ENCODE measurements around the gene VRTN. TPM values are rescaled to one million over a fixed set of nuclear protein-coding genes. Genes with fewer than 3 reads are reported as not detected.
A peak's percentile ranks its signal among the peaks of the same experiment; 100 is the strongest.

Gene VRTN
- total and polyA plus RNA-seq, 9 of the 15 experiments (the other 6 are each of a cell fraction or from before 2014, with no cell fraction given): 0.05 to 0.09 (median 0.06) TPM; not detected in 6

DNA sequence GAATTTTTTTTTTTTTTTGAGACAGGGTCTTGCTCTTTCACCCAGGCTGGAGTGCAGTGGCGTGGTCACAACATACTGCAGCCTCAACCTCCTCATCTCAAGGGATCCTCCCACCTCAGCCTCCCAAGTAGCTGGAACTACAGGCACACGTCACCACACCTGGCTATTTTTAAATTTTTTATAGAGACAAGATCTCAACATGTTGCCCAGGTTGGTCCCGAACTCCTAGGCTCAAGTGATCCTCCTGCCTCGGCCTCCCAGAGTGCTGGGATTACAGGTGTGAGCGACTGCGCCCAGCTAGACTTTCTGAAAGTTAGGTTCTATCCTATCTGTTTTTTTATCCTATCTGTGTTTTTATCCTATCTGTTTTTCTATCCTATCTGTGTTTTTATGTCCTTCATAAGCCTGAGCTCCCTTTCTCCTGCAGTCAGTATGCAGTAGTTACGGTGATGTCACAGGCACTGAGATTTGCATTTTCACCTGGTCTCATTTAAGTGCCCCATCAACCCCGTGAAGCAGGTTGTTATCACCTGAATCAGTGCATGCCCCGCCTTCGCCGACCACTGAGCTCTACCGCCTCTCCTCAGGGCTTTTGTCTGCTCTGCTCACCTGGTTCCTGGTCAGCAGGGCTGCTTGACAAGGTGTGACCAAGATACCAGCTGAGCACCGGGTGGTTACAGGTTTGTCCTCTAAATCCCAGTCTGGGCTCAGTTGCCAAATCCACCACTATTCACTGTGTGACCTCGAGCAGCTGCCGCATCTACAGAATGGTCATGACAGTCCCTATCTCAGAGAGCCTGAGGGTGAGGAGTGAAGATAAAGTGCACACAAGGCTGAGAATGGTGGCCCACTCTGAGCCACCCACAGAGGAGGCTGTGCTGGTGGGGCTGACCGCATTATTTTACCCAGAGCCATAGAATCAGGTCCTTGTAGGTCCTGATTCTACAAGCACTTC lies 44.6 kb downstream of the VRTN start:
- TF ChIP-seq PTBP1 (IDR thresholded peaks at IDR 0.05; ENCODE audit: low read depth, low read length) (no peak), CBFA2T3 (IDR thresholded peaks at IDR 0.05) (peak; percentile 15; the same call in 1 of the 2 replicates)
- H3K27ac ChIP-seq (ENCODE audit: extremely low read depth, low read depth, low read length): no peak overlapping the region
- no peaks in the 10 kb centered on the region for H3K79me2 ChIP-seq (ENCODE audit: control insufficient read depth, insufficient read depth, low read length)
- no peak overlapping the region for H3K4me3 ChIP-seq
- intact Hi-C loops (cut with micrococcal nuclease) (no loop called here), in situ Hi-C loops (cut with MboI) (no loop called here)
- ATAC-seq (no peak), DNase-seq (ENCODE audit: extremely low read depth in 1 of 4, low spot score in 3 of 4) (peak in 1 of 4 experiments; percentile 2), FAIRE-seq (no peak)
- no TSS peak for BruUV-seq (replicated peaks)
- H3K4me2 ChIP-seq (ENCODE audit: insufficient read depth, low read length): no peak overlapping the region
- 1% methylated on average over 16 of the region's 16 CpGs for WGBS (ENCODE audit: insufficient coverage, low coverage, missing lambda C conversion rate)
- no peak overlapping the region for H3K9ac ChIP-seq (ENCODE audit: insufficient read depth in 1 of 2, low read depth in 2 of 2, low read length in 2 of 2)
- no peaks in the 10 kb centered on the region for H3K9me1 ChIP-seq (ENCODE audit: control insufficient read depth, insufficient read depth, low read length)
- H3K36me3 ChIP-seq (ENCODE audit: control insufficient read depth, insufficient read depth, low read length): no peaks in the 10 kb centered on the region
- H2AFZ ChIP-seq (ENCODE audit: low read depth, low read length): no peak overlapping the region
- ChIA-PET POLR2A (interaction anchor here (0.7 kb wide), 1 partner anchor 23 kb away, joined by 3 read pairs; no protein-coding TSS in a partner anchor), CTCF (ENCODE audit: low intra/inter-chr PET ratio) (no interaction called here)
- peaks cover 0 to 34% of the 10 kb centered on the region in 2 experiments; a peak in 4 of 5 replicates for H3K27me3 ChIP-seq (ENCODE audit: control insufficient read depth in 2 of 2, insufficient read depth in 2 of 2, low read length in 2 of 2)
- H4K20me1 ChIP-seq (replicated peaks; ENCODE audit: control insufficient read depth, insufficient read depth, low read length): no peaks in the 10 kb centered on the region
- no peaks in the 10 kb centered on the region; a peak in 1 of 5 replicates for H3K4me1 ChIP-seq (replicated peaks in 1 of 2; ENCODE audit: control insufficient read depth in 2 of 2, insufficient read depth in 2 of 2, low read length in 2 of 2)
- no peaks in the 10 kb centered on the region for H3K9me3 ChIP-seq (replicated peaks; ENCODE audit: control insufficient read depth, insufficient read depth, low read depth, low read length)

DNA sequence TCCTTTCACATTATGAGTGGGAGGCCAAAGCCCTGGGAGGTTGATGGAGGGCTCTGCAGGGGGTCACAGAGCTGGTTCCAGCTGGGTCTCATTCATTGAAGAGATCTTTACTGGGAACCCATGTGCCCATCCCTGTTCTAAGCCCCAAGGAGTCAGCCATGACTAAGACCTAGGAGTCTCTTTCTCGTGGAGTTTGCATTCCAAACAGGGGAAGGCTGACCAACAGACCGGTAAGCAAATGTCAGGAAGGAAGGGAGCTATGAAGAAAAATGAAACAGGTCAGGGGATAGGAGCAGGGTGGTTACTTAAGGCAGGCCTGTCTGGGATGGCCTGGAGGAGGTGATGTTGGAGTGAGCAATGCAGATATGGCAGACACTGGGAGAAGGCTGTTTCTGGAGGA lies 46.3 kb downstream of the VRTN start:
- H3K4me2 ChIP-seq (ENCODE audit: insufficient read depth, low read length): no peak overlapping the region
- POLR2A ChIA-PET: interaction anchor here (0.6 kb wide), 2 partner anchors 12 to 1512 kb away, joined by 3 to 4 read pairs; no protein-coding TSS in a partner anchor
- TF ChIP-seq SAP30 (IDR thresholded peaks at IDR 0.05; ENCODE audit: borderline replicate concordance, insufficient read depth, low read depth, low read length, poor library complexity, severe bottlenecking) (no peak), NEUROD1 (IDR thresholded peaks at IDR 0.05; ENCODE audit: borderline replicate concordance, low read depth, low read length, partially characterized antibody) (no peak), KDM5B (IDR thresholded peaks at IDR 0.05; ENCODE audit: insufficient replicate concordance, low read depth, low read length) (no peak), RNF2 (IDR thresholded peaks at IDR 0.05) (no peak), ILK (tag; IDR thresholded peaks at IDR 0.05; ENCODE audit: borderline replicate concordance, low read depth) (no peak), ESRRA (IDR thresholded peaks at IDR 0.05; ENCODE audit: borderline replicate concordance, low read depth) (no peak), ATF1 (CRISPR knock-in tag; IDR thresholded peaks at IDR 0.05) (no peak), ATF1 (tag; IDR thresholded peaks at IDR 0.05) (no peak), ZNF75A (CRISPR knock-in tag; IDR thresholded peaks at IDR 0.05) (no peak)
- TF ChIP-seq, protein P1, sequence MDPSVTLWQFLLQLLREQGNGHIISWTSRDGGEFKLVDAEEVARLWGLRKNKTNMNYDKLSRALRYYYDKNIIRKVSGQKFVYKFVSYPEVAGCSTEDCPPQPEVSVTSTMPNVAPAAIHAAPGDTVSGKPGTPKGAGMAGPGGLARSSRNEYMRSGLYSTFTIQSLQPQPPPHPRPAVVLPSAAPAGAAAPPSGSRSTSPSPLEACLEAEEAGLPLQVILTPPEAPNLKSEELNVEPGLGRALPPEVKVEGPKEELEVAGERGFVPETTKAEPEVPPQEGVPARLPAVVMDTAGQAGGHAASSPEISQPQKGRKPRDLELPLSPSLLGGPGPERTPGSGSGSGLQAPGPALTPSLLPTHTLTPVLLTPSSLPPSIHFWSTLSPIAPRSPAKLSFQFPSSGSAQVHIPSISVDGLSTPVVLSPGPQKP (CRISPR knock-in tag; IDR thresholded peaks at IDR 0.05): no peak
- TF ChIP-seq, protein P2, sequence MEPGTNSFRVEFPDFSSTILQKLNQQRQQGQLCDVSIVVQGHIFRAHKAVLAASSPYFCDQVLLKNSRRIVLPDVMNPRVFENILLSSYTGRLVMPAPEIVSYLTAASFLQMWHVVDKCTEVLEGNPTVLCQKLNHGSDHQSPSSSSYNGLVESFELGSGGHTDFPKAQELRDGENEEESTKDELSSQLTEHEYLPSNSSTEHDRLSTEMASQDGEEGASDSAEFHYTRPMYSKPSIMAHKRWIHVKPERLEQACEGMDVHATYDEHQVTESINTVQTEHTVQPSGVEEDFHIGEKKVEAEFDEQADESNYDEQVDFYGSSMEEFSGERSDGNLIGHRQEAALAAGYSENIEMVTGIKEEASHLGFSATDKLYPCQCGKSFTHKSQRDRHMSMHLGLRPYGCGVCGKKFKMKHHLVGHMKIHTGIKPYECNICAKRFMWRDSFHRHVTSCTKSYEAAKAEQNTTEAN (CRISPR knock-in tag; IDR thresholded peaks at IDR 0.05): no peak

More for the DNA sequence above, 46.3 kb downstream of the VRTN start:
- CTCF ChIA-PET (ENCODE audit: low intra/inter-chr PET ratio): no interaction called here
- ATAC-seq (no peak), DNase-seq (ENCODE audit: extremely low read depth in 1 of 4, low spot score in 3 of 4) (no peak), FAIRE-seq (no peak)
- Histone ChIP-seq H3K4me1 (replicated peaks in 1 of 2; ENCODE audit: control insufficient read depth in 2 of 2, insufficient read depth in 2 of 2, low read length in 2 of 2) (no peaks in the 10 kb centered on the region; a peak in 1 of 5 replicates), H3K27ac (ENCODE audit: extremely low read depth, low read depth, low read length) (no peak overlapping the region), H3K9me1 (ENCODE audit: control insufficient read depth, insufficient read depth, low read length) (no peaks in the 10 kb centered on the region), H4K20me1 (replicated peaks; ENCODE audit: control insufficient read depth, insufficient read depth, low read length) (no peaks in the 10 kb centered on the region), H3K4me3 (no peak overlapping the region), H3K79me2 (ENCODE audit: control insufficient read depth, insufficient read depth, low read length) (no peaks in the 10 kb centered on the region), H2AFZ (ENCODE audit: low read depth, low read length) (no peak overlapping the region), H3K9ac (ENCODE audit: insufficient read depth in 1 of 2, low read depth in 2 of 2, low read length in 2 of 2) (no peak overlapping the region), H3K27me3 (ENCODE audit: control insufficient read depth in 2 of 2, insufficient read depth in 2 of 2, low read length in 2 of 2) (peaks cover 0 to 35% of the 10 kb centered on the region in 2 experiments), H3K9me3 (replicated peaks; ENCODE audit: control insufficient read depth, insufficient read depth, low read depth, low read length) (no peaks in the 10 kb centered on the region), H3K36me3 (ENCODE audit: control insufficient read depth, insufficient read depth, low read length) (no peaks in the 10 kb centered on the region)
- in situ Hi-C loops (cut with MboI) (no loop called here), intact Hi-C loops (cut with micrococcal nuclease) (no loop called here)
- 0% methylated on average over 2 of the region's 2 CpGs for WGBS (ENCODE audit: insufficient coverage, low coverage, missing lambda C conversion rate)
- no TSS peak for BruUV-seq (replicated peaks)
